HEK293 (cell line): Measurements from ENCODE around the gene ROBO1.

ENCODE experiments used
- CTCF ChIA-PET: fragments of 350-600 bp; formaldehyde crosslinking; extraction: SDS; loops from one replicate; lab custom pipeline; 2021; ENCODE audit warnings: antibody characterized with exemption; lab: Yijun Ruan, JAX
- POLR2A ChIA-PET: fragments of 300-600 bp; formaldehyde crosslinking; extraction: SDS; loops from one replicate; lab custom pipeline; 2020; ENCODE audit warnings: antibody characterized with exemption, inconsistent platforms; lab: Yijun Ruan, JAX
- H3K27ac ChIP-seq: fragments of 200-500 bp; sonication (Bioruptor generic); 2 replicates; pipeline ENCODE4 v1.5.1; 2014; ENCODE audit warnings: low read depth, low read length, control low read depth, inconsistent platforms; ENCODE audit errors: extremely low read depth
- H3K36me3 ChIP-seq, 2 experiments: fragments of 200-500 bp in 1 of 2; sonication (Bioruptor generic) in 1 of 2; 1 replicate in 1 of 2; 2 replicates in 1 of 2; pipeline ENCODE4 v1.5.1; 2014 to 2017; ENCODE audit warnings: inconsistent platforms in 2 of 2, low read length in 2 of 2; ENCODE audit not compliant: control insufficient read depth in 2 of 2, insufficient read depth in 1 of 2
- H3K4me1 ChIP-seq: fragments of 200-500 bp; sonication (Bioruptor generic); 2 replicates; pipeline ENCODE4 v1.5.1; 2014; ENCODE audit warnings: mild to moderate bottlenecking, low read length, inconsistent platforms; ENCODE audit not compliant: control insufficient read depth, insufficient read depth
- H3K4me3 ChIP-seq: 2 replicates; pipeline ENCODE4 v1.5.1; 2011; ENCODE audit warnings: low read depth, mild to moderate bottlenecking, control low read depth, low read length, moderate library complexity
- H3K9me3 ChIP-seq: fragments of 200-500 bp; sonication (Bioruptor generic); 2 replicates; pipeline ENCODE4 v1.5.1; 2014; ENCODE audit warnings: low read depth, low read length, inconsistent platforms; ENCODE audit not compliant: control insufficient read depth, insufficient read depth
- HOXA7 ChIP-seq: sonication (generic); formaldehyde crosslinking; IDR thresholded peaks from 2 replicates; pipeline ENCODE4 v1.8.1; 2022; ENCODE audit warnings: missing genetic modification reagents, borderline replicate concordance
- KLF16 ChIP-seq: fragments of 450-650 bp; formaldehyde crosslinking; IDR thresholded peaks from 2 replicates; pipeline ENCODE4 v1.5.1; 2017; ENCODE audit warnings: missing biosample characterization, missing genetic modification characterization
- OSR2 ChIP-seq: fragments of 450-650 bp; formaldehyde crosslinking; IDR thresholded peaks from 2 replicates; pipeline ENCODE4 v1.5.1; 2016; ENCODE audit warnings: missing biosample characterization, missing genetic modification characterization
- SP7 ChIP-seq: fragments of 450-650 bp; formaldehyde crosslinking; IDR thresholded peaks from 2 replicates; pipeline ENCODE4 v1.5.1; 2016; ENCODE audit warnings: missing biosample characterization, missing genetic modification characterization
- YY1 ChIP-seq: fragments of 450-650 bp; formaldehyde crosslinking; IDR thresholded peaks from 2 replicates; pipeline ENCODE4 v1.5.1; 2018; ENCODE audit warnings: missing biosample characterization, missing genetic modification characterization
- ZBTB8A ChIP-seq: fragments of 450-650 bp; formaldehyde crosslinking; IDR thresholded peaks from 2 replicates; pipeline ENCODE4 v1.5.1; 2016; ENCODE audit warnings: missing biosample characterization, missing genetic modification characterization
- ZFP37 ChIP-seq: fragments of 450-650 bp; formaldehyde crosslinking; IDR thresholded peaks from 2 replicates; pipeline ENCODE4 v1.5.1; 2016; ENCODE audit warnings: missing biosample characterization, missing genetic modification characterization
- ZFP41 ChIP-seq: fragments of 450-650 bp; formaldehyde crosslinking; IDR thresholded peaks from 2 replicates; pipeline ENCODE4 v1.5.1; 2016; ENCODE audit warnings: missing biosample characterization, missing genetic modification characterization, borderline replicate concordance
- ZNF10 ChIP-seq: fragments of 450-650 bp; formaldehyde crosslinking; IDR thresholded peaks from 2 replicates; pipeline ENCODE4 v1.5.1; 2017; ENCODE audit warnings: missing biosample characterization, missing genetic modification characterization
- ZNF112 ChIP-seq: fragments of 450-650 bp; formaldehyde crosslinking; IDR thresholded peaks from 2 replicates; pipeline ENCODE4 v1.5.0; 2017; ENCODE audit warnings: missing biosample characterization, missing genetic modification characterization
- ZNF169 ChIP-seq: fragments of 450-650 bp; formaldehyde crosslinking; IDR thresholded peaks from 2 replicates; pipeline ENCODE4 v1.5.1; 2016; ENCODE audit warnings: missing biosample characterization, missing genetic modification characterization
- ZNF184 ChIP-seq: fragments of 450-650 bp; IDR thresholded peaks from 2 replicates; pipeline ENCODE4 v1.5.1; 2018; ENCODE audit warnings: missing biosample characterization, mild to moderate bottlenecking, missing genetic modification characterization
- ZNF223 ChIP-seq: fragments of 450-650 bp; formaldehyde crosslinking; IDR thresholded peaks from 2 replicates; pipeline ENCODE4 v1.5.1; 2016; ENCODE audit warnings: missing biosample characterization, missing genetic modification characterization
- ZNF274 ChIP-seq, 2 experiments: fragments of 200-500 bp in 1 of 2; fragments of 450-650 bp in 1 of 2; sonication (Bioruptor generic) in 1 of 2; formaldehyde crosslinking in 1 of 2; IDR thresholded peaks; 2 replicates each; pipeline versions ENCODE4 v1.5.1 to v1.6.1; 2014 to 2016; ENCODE audit warnings: borderline replicate concordance in 1 of 2, inconsistent platforms in 1 of 2, low read length in 1 of 2, missing biosample characterization in 1 of 2, missing genetic modification characterization in 1 of 2
- ZNF280D ChIP-seq: fragments of 450-650 bp; formaldehyde crosslinking; IDR thresholded peaks from 2 replicates; pipeline ENCODE4 v1.5.1; 2016; ENCODE audit warnings: missing biosample characterization, missing genetic modification characterization
- ZNF473 ChIP-seq: fragments of 450-650 bp; formaldehyde crosslinking; IDR thresholded peaks from 2 replicates; pipeline ENCODE4 v1.5.1; 2017; ENCODE audit warnings: missing biosample characterization, missing genetic modification characterization
- ZNF510 ChIP-seq: fragments of 450-650 bp; formaldehyde crosslinking; IDR thresholded peaks from 2 replicates; pipeline ENCODE4 v1.5.1; 2018; ENCODE audit warnings: mild to moderate bottlenecking, missing genetic modification characterization, missing biosample characterization; ENCODE audit not compliant: insufficient replicate concordance
- ZNF514 ChIP-seq: fragments of 450-650 bp; formaldehyde crosslinking; IDR thresholded peaks from 2 replicates; pipeline ENCODE4 v1.5.1; 2016; ENCODE audit warnings: missing biosample characterization, missing genetic modification characterization
- ZNF549 ChIP-seq: fragments of 450-650 bp; IDR thresholded peaks from 2 replicates; pipeline ENCODE4 v1.5.1; 2018; ENCODE audit warnings: missing biosample characterization, missing genetic modification characterization, mild to moderate bottlenecking, inconsistent platforms, moderate library complexity
- ZNF585B ChIP-seq: fragments of 450-650 bp; formaldehyde crosslinking; IDR thresholded peaks from 2 replicates; pipeline ENCODE4 v1.5.1; 2016; ENCODE audit warnings: missing biosample characterization, missing genetic modification characterization
- ZNF596 ChIP-seq: fragments of 450-650 bp; IDR thresholded peaks from 2 replicates; pipeline ENCODE4 v1.5.0; 2018; ENCODE audit warnings: missing biosample characterization, mild to moderate bottlenecking, missing genetic modification characterization, moderate library complexity
- ZNF639 ChIP-seq: fragments of 450-650 bp; formaldehyde crosslinking; IDR thresholded peaks from 2 replicates; pipeline ENCODE4 v1.5.1; 2016; ENCODE audit warnings: missing biosample characterization, missing genetic modification characterization
- ZNF645 ChIP-seq: fragments of 450-650 bp; formaldehyde crosslinking; IDR thresholded peaks from 2 replicates; pipeline ENCODE4; 2016; ENCODE audit warnings: missing biosample characterization, missing genetic modification characterization
- ZNF660 ChIP-seq: fragments of 450-650 bp; IDR thresholded peaks from 2 replicates; pipeline ENCODE4 v1.5.1; 2018; ENCODE audit warnings: missing biosample characterization, mild to moderate bottlenecking, missing genetic modification characterization
- ZNF670 ChIP-seq: fragments of 450-650 bp; formaldehyde crosslinking; IDR thresholded peaks from 2 replicates; pipeline ENCODE4 v1.5.1; 2016; ENCODE audit warnings: missing biosample characterization, missing genetic modification characterization, low read depth
- ZNF747 ChIP-seq: fragments of 450-650 bp; formaldehyde crosslinking; IDR thresholded peaks from 2 replicates; pipeline ENCODE4 v1.5.1; 2016; ENCODE audit warnings: missing biosample characterization, missing genetic modification characterization

The ROBO1 gene

GRCh38 chr3:79618883-79619282 lies 148.9 kb downstream of the ROBO1 start:
- Histone ChIP-seq H3K9me3 (no peaks in the 10 kb centered on the region), H3K4me1 (no peaks in the 10 kb centered on the region), H3K27ac (no peak overlapping the region), H3K4me3 (no peak overlapping the region), H3K36me3 (no peaks in the 10 kb centered on the region)
- ChIA-PET POLR2A (no interaction called here), CTCF (no interaction called here)
- TF ChIP-seq ZNF660 (tag by site-specific recombination) (no peak), YY1 (tag by site-specific recombination) (no peak), OSR2 (tag by site-specific recombination) (no peak), ZNF112 (no peak), ZNF169 (tag by site-specific recombination) (no peak), ZNF280D (tag by site-specific recombination) (no peak), ZNF184 (no peak), ZNF747 (tag by site-specific recombination) (no peak), ZFP41 (tag by site-specific recombination) (no peak), ZFP37 (no peak), ZNF585B (tag by site-specific recombination) (no peak), ZNF223 (tag by site-specific recombination) (no peak)

- Histone ChIP-seq H3K9me3 (no peaks in the 10 kb centered on the region), H3K36me3 (no peaks in the 10 kb centered on the region), H3K27ac (no peak overlapping the region), H3K4me1 (no peaks in the 10 kb centered on the region), H3K4me3 (no peak overlapping the region)
- POLR2A ChIA-PET: no interaction called here
- no peak for TF ChIP-seq KLF16 (tag by site-specific recombination)
- TF ChIP-seq ZBTB8A: no peak
- no peak for TF ChIP-seq ZNF645
- no peak for TF ChIP-seq ZNF596 (tag by site-specific recombination)
- TF ChIP-seq ZNF510: no peak
- TF ChIP-seq ZNF670 (tag by site-specific recombination): no peak
- no peak for TF ChIP-seq ZNF639 (tag by site-specific recombination)
- TF ChIP-seq ZNF549 (tag by site-specific recombination): no peak
- TF ChIP-seq ZNF514 (tag by site-specific recombination): no peak
- TF ChIP-seq HOXA7: no peak
- TF ChIP-seq ZNF660 (tag by site-specific recombination): no peak
- no peak for TF ChIP-seq SP7
- no peak for TF ChIP-seq ZNF473 (tag by site-specific recombination)
- no peak for TF ChIP-seq ZNF10 (tag by site-specific recombination)
- TF ChIP-seq ZNF274 (IDR thresholded peaks at IDR 0.05; ENCODE audit: low read length): no peak
- no peak for TF ChIP-seq ZNF274 (tag by site-specific recombination; IDR thresholded peaks at IDR 0.05; ENCODE audit: borderline replicate concordance)
- CTCF ChIA-PET: interaction anchor here (0.6 kb wide), 1 partner anchor 1733 kb away, joined by 3 read pairs; no protein-coding TSS in a partner anchor
Measured at GRCh38 chr3:79606414-79606813, 161.4 kb downstream of the ROBO1 start.
